ENCODE data around the gene PLXNC1. TPM values are rescaled to one million over a fixed set of nuclear protein-coding genes. Genes with fewer than 3 reads are reported as not detected.

Gene PLXNC1
- polyA plus RNA-seq, 1 of the 3 experiments (the other 2 are of a cell fraction), result 0.23 TPM

DNA sequence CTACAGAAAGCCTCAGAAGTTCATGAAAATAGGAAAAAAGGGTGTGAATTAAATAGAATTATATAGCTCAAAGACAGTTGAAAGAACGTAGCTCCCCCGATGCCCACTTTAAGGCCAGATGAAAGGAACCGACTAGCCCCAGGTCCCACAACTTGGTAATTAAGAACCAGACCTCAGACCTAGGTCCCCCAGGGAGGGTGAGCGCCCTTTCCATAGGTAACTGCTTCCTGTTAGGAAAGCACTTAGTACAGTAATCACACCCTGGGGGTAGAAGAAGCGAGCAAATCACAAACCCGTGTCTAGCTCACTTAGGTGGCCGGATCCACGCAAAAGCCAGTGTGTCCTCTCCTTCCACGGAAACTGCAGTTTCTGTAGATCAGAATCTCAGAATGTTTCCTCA, 77.1 kb downstream of the PLXNC1 start:
- Histone ChIP-seq H3K4me1 (ENCODE audit: control insufficient read depth in 1 of 2, insufficient read depth in 2 of 2, low read depth in 1 of 2, low read length in 1 of 2) (peaks cover 0 to 16% of the 10 kb centered on the region in 2 experiments; a peak in 1 of 4 replicates), H4K20me1 (ENCODE audit: insufficient read depth) (no peaks in the 10 kb centered on the region), H3K27me3 (ENCODE audit: insufficient read depth) (no peaks in the 10 kb centered on the region; the same call in 1 of the 2 replicates), H2AFZ (ENCODE audit: low read depth) (no peak overlapping the region), H3F3A (replicated peaks; ENCODE audit: insufficient read depth) (no peaks in the 10 kb centered on the region), H3K79me2 (ENCODE audit: insufficient read depth) (no peaks in the 10 kb centered on the region), H3K27ac (ENCODE audit: low read depth in 2 of 2, low read length in 1 of 2) (no peak overlapping the region; a peak in 1 of 4 replicates), H3K4me3 (ENCODE audit: low read depth in 2 of 2, low read length in 1 of 2) (no peak overlapping the region), H3K9me3 (no peaks in the 10 kb centered on the region), H3K36me3 (replicated peaks in 1 of 2; ENCODE audit: control insufficient read depth in 1 of 2, insufficient read depth in 2 of 2, low read length in 1 of 2) (no peaks in the 10 kb centered on the region), H3K9me2 (no peaks in the 10 kb centered on the region), H3K4me2 (no peak overlapping the region), H3K9ac (no peak overlapping the region)
- CTCF ChIA-PET, result interaction anchor here (1.0 to 1.4 kb wide), 4 partner anchors 8 to 151 kb away, joined by 3 to 5 read pairs (median 4); no protein-coding TSS in a partner anchor
- TF ChIP-seq, protein P1, sequence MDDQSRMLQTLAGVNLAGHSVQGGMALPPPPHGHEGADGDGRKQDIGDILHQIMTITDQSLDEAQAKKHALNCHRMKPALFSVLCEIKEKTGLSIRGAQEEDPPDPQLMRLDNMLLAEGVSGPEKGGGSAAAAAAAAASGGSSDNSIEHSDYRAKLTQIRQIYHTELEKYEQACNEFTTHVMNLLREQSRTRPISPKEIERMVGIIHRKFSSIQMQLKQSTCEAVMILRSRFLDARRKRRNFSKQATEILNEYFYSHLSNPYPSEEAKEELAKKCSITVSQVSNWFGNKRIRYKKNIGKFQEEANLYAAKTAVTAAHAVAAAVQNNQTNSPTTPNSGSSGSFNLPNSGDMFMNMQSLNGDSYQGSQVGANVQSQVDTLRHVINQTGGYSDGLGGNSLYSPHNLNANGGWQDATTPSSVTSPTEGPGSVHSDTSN (IDR thresholded peaks at IDR 0.05), result no peak
- no peak for TF ChIP-seq TEAD4 (IDR thresholded peaks at IDR 0.05; ENCODE audit: borderline replicate concordance, insufficient read depth)
- no peak for TF ChIP-seq RCOR1 (IDR thresholded peaks at IDR 0.05; ENCODE audit: low read length)
- no peak for TF ChIP-seq RXRA (IDR thresholded peaks at IDR 0.05; ENCODE audit: borderline replicate concordance, low read depth)
- TF ChIP-seq USF1 (IDR thresholded peaks at IDR 0.05; ENCODE audit: borderline replicate concordance, low read depth), result no peak
- TF ChIP-seq MEF2A (IDR thresholded peaks at IDR 0.05; ENCODE audit: borderline replicate concordance, low read depth), result no peak
- TF ChIP-seq EP300 (IDR thresholded peaks at IDR 0.05; ENCODE audit: borderline replicate concordance in 1 of 2, low read depth in 1 of 2, low read length in 1 of 2), result no peak
- POLR2A ChIA-PET, result no interaction called here
- WGBS (ENCODE audit: low lambda C conversion rate), result 68% methylated on average over 9 of the region's 9 CpGs
- DNase-seq, result peak; percentile 17

DNA sequence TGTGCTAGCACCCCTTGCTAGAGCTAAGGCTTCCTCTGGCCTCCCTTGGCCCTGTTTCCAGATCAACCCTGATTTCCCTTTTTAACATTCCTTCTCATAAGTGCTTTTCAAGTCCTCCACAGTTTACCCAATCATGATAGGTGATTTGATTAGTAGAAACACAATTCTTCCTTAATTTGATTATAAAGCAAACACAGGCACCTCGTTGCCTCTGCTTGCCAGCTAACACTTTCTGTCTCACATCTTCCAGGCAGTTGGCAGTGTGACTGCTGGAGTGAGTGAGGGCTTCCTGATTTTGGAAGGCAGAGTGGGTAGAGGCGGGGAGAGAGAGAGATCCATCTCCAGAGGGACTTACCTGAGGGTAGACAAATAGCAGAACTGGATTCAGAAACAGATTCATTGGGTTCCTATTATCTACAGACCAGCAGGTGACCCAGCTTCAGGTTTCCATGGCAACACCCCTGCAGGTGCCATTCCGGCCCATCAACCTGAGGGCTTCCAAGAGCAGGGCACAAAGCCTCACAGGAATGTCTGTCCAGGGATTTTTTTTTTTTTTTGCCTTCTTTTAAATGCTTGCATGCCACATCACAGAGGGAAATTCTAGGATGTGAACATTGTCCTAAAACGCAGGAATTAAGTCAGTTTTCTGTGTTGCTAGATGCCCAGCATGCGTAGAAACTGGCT, 77.7 kb downstream of the PLXNC1 start:
- no peak for TF ChIP-seq USF1 (IDR thresholded peaks at IDR 0.05; ENCODE audit: borderline replicate concordance, low read depth)
- TF ChIP-seq RCOR1 (IDR thresholded peaks at IDR 0.05; ENCODE audit: low read length), result peak; percentile 63
- no peak for TF ChIP-seq CTCF (IDR thresholded peaks at IDR 0.05)
- Histone ChIP-seq H3K27ac (ENCODE audit: low read depth in 2 of 2, low read length in 1 of 2) (peak overlapping the region in 1 of 2 experiments; percentile 3; a peak in 1 of 4 replicates), H3K4me2 (no peak overlapping the region), H2AFZ (ENCODE audit: low read depth) (no peak overlapping the region), H3K4me1 (ENCODE audit: control insufficient read depth in 1 of 2, insufficient read depth in 2 of 2, low read depth in 1 of 2, low read length in 1 of 2) (peaks cover 0 to 16% of the 10 kb centered on the region in 2 experiments; a peak in 1 of 4 replicates), H3K27me3 (ENCODE audit: insufficient read depth) (no peaks in the 10 kb centered on the region; the same call in 1 of the 2 replicates), H3K4me3 (ENCODE audit: low read depth in 2 of 2, low read length in 1 of 2) (no peak overlapping the region), H3K9ac (no peak overlapping the region), H3K79me2 (ENCODE audit: insufficient read depth) (no peaks in the 10 kb centered on the region), H3K9me3 (no peaks in the 10 kb centered on the region), H3K36me3 (replicated peaks in 1 of 2; ENCODE audit: control insufficient read depth in 1 of 2, insufficient read depth in 2 of 2, low read length in 1 of 2) (no peaks in the 10 kb centered on the region), H3F3A (replicated peaks; ENCODE audit: insufficient read depth) (no peaks in the 10 kb centered on the region), H4K20me1 (ENCODE audit: insufficient read depth) (no peaks in the 10 kb centered on the region), H3K9me2 (no peaks in the 10 kb centered on the region)
- WGBS (ENCODE audit: low lambda C conversion rate), result 47% methylated on average over 5 of the region's 5 CpGs
- POLR2A ChIA-PET, result no interaction called here
- DNase-seq, result peak; percentile 11
- CTCF ChIA-PET, result interaction anchor here (1.0 to 1.4 kb wide), 4 partner anchors 8 to 151 kb away, joined by 3 to 5 read pairs (median 4); no protein-coding TSS in a partner anchor

All from SK-N-SH (cell line).